ENCODE results near the gene ENTPD6. TPM values are rescaled to one million over a fixed set of nuclear protein-coding genes. Genes with fewer than 3 reads are reported as not detected.

Gene ENTPD6
- total RNA-seq (2022; extraction: Qiagen RNA extraction) = 101 to 132 TPM (median 122 TPM) in 5 replicates

GRCh38 chr20:25195014-25195961 is at the start of gene ENTPD6:
Gene ENTPD6, plus strand, starts transcription at chr20:25195712. Its CDS starts 10,825 bp downstream, at chr20:25206537.

GRCh38 chr20:25247956-25248785 is 52.7 kb downstream of the ENTPD6 start, which contains the start of gene PYGB:
Gene PYGB, plus strand, starts transcription at chr20:25248085. Its CDS starts 94 bp downstream, at chr20:25248179.

Other genes starting within 250 kb of the ENTPD6 start
- gene CST7, start 246.4 kb upstream of the ENTPD6 start, total RNA-seq (2022; extraction: Qiagen RNA extraction) = not detected in 5 replicates
- 160 to 168 TPM (median 163 TPM) in 5 replicates for gene APMAP, start 203.0 kb upstream of the ENTPD6 start, total RNA-seq (2022; extraction: Qiagen RNA extraction)
- gene ACSS1, start 137.6 kb upstream of the ENTPD6 start, total RNA-seq (2022; extraction: Qiagen RNA extraction) = 8.8 to 13.2 TPM (median 13.1 TPM) in 5 replicates
- 1.0 to 1.2 TPM (median 1.1 TPM) in 5 replicates for gene VSX1, start 113.6 kb upstream of the ENTPD6 start, total RNA-seq (2022; extraction: Qiagen RNA extraction)
- gene PYGB, start 52.4 kb downstream of the ENTPD6 start, total RNA-seq (2022; extraction: Qiagen RNA extraction) = 142 to 191 TPM (median 177 TPM) in 5 replicates
- 83.3 to 114 TPM (median 109 TPM) in 5 replicates for gene ABHD12, start 195.1 kb downstream of the ENTPD6 start, total RNA-seq (2022; extraction: Qiagen RNA extraction)
- gene GINS1, start 212.0 kb downstream of the ENTPD6 start, total RNA-seq (2022; extraction: Qiagen RNA extraction) = 27.5 to 33.7 TPM (median 32.5 TPM) in 5 replicates